Measurements from ENCODE around the gene PITHD1. TPM values are rescaled to one million over a fixed set of nuclear protein-coding genes. Genes with fewer than 3 reads are reported as not detected.

Gene PITHD1
- total and polyA plus RNA-seq, 10 of the 15 experiments (the other 5 are each of a cell fraction or from before 2014, with no cell fraction given), result 23.7 to 82.2 (median 67.0) TPM

GRCh38 chr1:23756676-23757075 lies 21.5 kb upstream of the PITHD1 start:
- ChIA-PET SMC1A (ENCODE audit: uncharacterized antibody, unreplicated experiment) (no interaction called here), RAD21 (ENCODE audit: unreplicated experiment) (no interaction called here), POLR2A (no interaction called here), CTCF (no interaction called here)
- FAIRE-seq, result no peak
- Histone ChIP-seq H3K36me3 (ENCODE audit: control insufficient read depth in 2 of 2, insufficient read depth in 2 of 2, low read length in 1 of 2) (peaks cover 49 to 66% of the 10 kb centered on the region in 2 experiments), H3K9ac (ENCODE audit: control insufficient read depth, insufficient read depth, low read length) (no peak overlapping the region), H3K9me3 (replicated peaks; ENCODE audit: control insufficient read depth, insufficient read depth, low read length) (no peaks in the 10 kb centered on the region), H3K27me3 (replicated peaks in 1 of 2; ENCODE audit: control insufficient read depth in 2 of 2, insufficient read depth in 2 of 2, low read length in 1 of 2) (no peaks in the 10 kb centered on the region), H3K27ac (ENCODE audit: control insufficient read depth, insufficient read depth) (no peak overlapping the region), H3K4me1 (ENCODE audit: control insufficient read depth, insufficient read depth, low read length) (no peaks in the 10 kb centered on the region), H4K20me1 (ENCODE audit: control insufficient read depth, insufficient read depth) (peaks cover 2% of the 10 kb centered on the region; the same call in 1 of the 2 replicates), H3K4me2 (ENCODE audit: control insufficient read depth, insufficient read depth) (no peak overlapping the region), H2AFZ (ENCODE audit: control insufficient read depth, low read depth, low read length) (no peak overlapping the region), H3K4me3 (no peak overlapping the region), H3K79me2 (ENCODE audit: control insufficient read depth, insufficient read depth, low read length) (peaks cover 3% of the 10 kb centered on the region)
- BruUV-seq (replicated peaks), result no TSS peak
- WGBS (ENCODE audit: insufficient coverage, insufficient replicate concordance, low lambda C conversion rate, missing lambda C conversion rate), result 97% methylated on average over 3 of the region's 3 CpGs
- no peak for DNase-seq (ENCODE audit: low read depth, low spot score)
- ATAC-seq, result peak; percentile 45; the same call in 2 of the 3 replicates
- no peak for TF ChIP-seq ELK1 (IDR thresholded peaks at IDR 0.05; ENCODE audit: low read depth, low read length)
- no peak for TF ChIP-seq POU2F2 (IDR thresholded peaks at IDR 0.05; ENCODE audit: borderline replicate concordance, low read depth, low read length)
- TF ChIP-seq ZBTB4 (CRISPR knock-in tag; IDR thresholded peaks at IDR 0.05), result no peak
- no peak for TF ChIP-seq MXI1 (IDR thresholded peaks at IDR 0.05; ENCODE audit: low read depth, low read length)
- no peak for TF ChIP-seq NBN (IDR thresholded peaks at IDR 0.05)
- no peak for TF ChIP-seq PAX5 (IDR thresholded peaks at IDR 0.05; ENCODE audit: borderline replicate concordance, low read depth, low read length)
- no peak for TF ChIP-seq BCLAF1 (IDR thresholded peaks at IDR 0.05)
- TF ChIP-seq HDGF (IDR thresholded peaks at IDR 0.05), result no peak
- TF ChIP-seq BCL3 (IDR thresholded peaks at IDR 0.05; ENCODE audit: borderline replicate concordance, insufficient read depth, low read depth, low read length, poor library complexity, severe bottlenecking), result no peak
- TF ChIP-seq STAT1 (conservative IDR thresholded peaks at IDR 0.05), result no peak
- TF ChIP-seq NFYB (IDR thresholded peaks at IDR 0.05; ENCODE audit: insufficient read depth, low read depth, low read length), result no peak
- intact Hi-C loops (cut with micrococcal nuclease; ENCODE audit: unreplicated experiment), result no loop called here
- in situ Hi-C loops (cut with MboI), result no loop called here

Data from GM12878 (cell line).